Measurements from ENCODE around the gene PGPEP1.
A peak's percentile ranks its signal among the peaks of the same experiment; 100 is the strongest.

The PGPEP1 gene

DNA sequence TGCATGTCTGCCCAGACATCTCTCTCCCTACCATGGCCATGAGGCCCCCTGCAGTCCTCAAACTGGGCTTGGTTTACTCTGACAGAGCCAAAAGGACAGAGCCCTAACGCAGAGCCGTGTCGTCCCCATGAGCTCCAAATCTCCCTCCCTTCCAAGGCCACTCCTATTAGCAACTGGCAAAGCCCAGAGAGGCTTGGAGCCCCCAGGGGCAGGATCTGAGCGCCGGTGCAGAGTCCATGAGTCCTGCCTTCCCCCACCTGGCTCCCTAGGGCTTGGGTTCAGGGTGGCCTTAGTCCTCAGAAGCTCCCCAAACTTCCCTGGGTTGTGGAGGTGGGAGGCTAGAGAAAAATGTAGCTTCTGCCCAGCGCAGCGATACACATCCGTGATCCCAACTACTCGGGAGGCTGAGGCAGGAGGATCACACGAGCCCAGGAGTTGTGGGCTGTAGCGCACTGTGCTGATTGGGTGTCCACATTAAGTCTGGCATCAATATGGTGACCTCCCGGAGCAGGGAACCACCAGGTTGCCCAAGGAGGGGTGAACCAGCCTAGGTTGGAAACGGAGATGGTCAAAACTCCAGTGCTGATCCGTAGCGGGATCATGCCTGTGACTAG lies 7.4 kb upstream of the PGPEP1 start:
- TF ChIP-seq, protein P1, sequence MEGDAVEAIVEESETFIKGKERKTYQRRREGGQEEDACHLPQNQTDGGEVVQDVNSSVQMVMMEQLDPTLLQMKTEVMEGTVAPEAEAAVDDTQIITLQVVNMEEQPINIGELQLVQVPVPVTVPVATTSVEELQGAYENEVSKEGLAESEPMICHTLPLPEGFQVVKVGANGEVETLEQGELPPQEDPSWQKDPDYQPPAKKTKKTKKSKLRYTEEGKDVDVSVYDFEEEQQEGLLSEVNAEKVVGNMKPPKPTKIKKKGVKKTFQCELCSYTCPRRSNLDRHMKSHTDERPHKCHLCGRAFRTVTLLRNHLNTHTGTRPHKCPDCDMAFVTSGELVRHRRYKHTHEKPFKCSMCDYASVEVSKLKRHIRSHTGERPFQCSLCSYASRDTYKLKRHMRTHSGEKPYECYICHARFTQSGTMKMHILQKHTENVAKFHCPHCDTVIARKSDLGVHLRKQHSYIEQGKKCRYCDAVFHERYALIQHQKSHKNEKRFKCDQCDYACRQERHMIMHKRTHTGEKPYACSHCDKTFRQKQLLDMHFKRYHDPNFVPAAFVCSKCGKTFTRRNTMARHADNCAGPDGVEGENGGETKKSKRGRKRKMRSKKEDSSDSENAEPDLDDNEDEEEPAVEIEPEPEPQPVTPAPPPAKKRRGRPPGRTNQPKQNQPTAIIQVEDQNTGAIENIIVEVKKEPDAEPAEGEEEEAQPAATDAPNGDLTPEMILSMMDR (IDR thresholded peaks at IDR 0.05; ENCODE audit: unreplicated experiment in 3 of 3) = no peak
- no peak overlapping the region for H3K27ac Mint-ChIP-seq
- H3K4me3 Mint-ChIP-seq = no peak overlapping the region
- H3K36me3 Mint-ChIP-seq (ENCODE audit: low read depth) = no peaks in the 10 kb centered on the region
- H3K27me3 Mint-ChIP-seq (ENCODE audit: low read depth) = peaks cover 7% of the 10 kb centered on the region
- H3K9me3 Mint-ChIP-seq = no peaks in the 10 kb centered on the region
- peaks cover 15% of the 10 kb centered on the region for H3K4me1 Mint-ChIP-seq

DNA sequence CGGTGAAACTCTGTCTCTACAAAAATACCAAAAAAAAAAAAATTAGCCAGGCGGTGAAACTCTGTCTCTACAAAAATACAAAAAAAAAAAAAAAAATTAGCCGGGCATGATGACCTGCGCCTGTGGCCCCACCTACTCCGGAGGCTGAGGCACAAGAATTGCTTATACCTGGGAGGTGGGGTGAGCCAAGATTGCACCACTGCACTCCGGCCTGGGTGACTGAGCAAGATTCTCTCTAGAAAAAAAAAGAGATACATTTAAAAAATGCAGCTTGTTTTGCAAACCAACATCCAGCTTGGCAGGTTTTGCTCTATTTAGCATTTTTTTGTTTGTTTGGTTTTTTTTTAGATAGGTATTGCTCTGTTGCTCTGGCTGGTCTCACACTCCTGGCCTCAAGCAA lies 6.7 kb upstream of the PGPEP1 start:
- peaks cover 7% of the 10 kb centered on the region for H3K27me3 Mint-ChIP-seq (ENCODE audit: low read depth)
- TF ChIP-seq, protein P1 (IDR thresholded peaks at IDR 0.05; ENCODE audit: unreplicated experiment in 3 of 3) = no peak
- H3K4me1 Mint-ChIP-seq = peaks cover 10% of the 10 kb centered on the region
- no peak overlapping the region for H3K4me3 Mint-ChIP-seq
- H3K36me3 Mint-ChIP-seq (ENCODE audit: low read depth) = no peaks in the 10 kb centered on the region
- H3K9me3 Mint-ChIP-seq = no peaks in the 10 kb centered on the region
- no peak overlapping the region for H3K27ac Mint-ChIP-seq

- no peak overlapping the region for H3K27ac Mint-ChIP-seq
- H3K4me3 Mint-ChIP-seq = no peak overlapping the region
- no peaks in the 10 kb centered on the region for H3K36me3 Mint-ChIP-seq (ENCODE audit: low read depth)
- peaks cover 7% of the 10 kb centered on the region for H3K27me3 Mint-ChIP-seq (ENCODE audit: low read depth)
- peaks cover 5% of the 10 kb centered on the region for H3K4me1 Mint-ChIP-seq
- TF ChIP-seq, protein P1 (IDR thresholded peaks at IDR 0.05; ENCODE audit: unreplicated experiment in 3 of 3) = no peak
- no peaks in the 10 kb centered on the region for H3K9me3 Mint-ChIP-seq
Measured at GRCh38 chr19:18336121-18336520, 4.3 kb upstream of the PGPEP1 start.

DNA sequence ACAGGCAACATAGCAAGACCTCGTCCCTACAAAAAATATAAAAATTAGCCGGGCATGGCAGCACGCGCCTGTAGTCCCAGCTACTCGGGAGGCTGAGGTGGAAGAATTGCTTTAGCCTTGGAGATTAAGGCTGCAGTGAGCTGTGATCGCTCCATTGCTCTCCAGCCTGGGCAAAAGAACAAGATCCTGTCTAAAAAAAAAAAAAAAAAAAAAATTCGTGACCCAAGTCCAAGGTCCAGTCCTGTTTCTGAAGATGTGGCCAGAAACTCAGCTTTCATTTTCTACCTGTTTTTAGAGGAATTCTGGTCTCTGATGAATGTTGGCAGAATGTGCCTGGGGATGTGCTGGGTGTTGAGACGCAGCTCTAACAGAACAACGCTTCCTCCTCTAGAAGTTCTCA lies 1.9 kb upstream of the PGPEP1 start:
- H3K4me1 Mint-ChIP-seq = peaks cover 5% of the 10 kb centered on the region
- H3K4me3 Mint-ChIP-seq = peak overlapping the region; percentile 60 to 81 (median 69)
- TF ChIP-seq, protein P1 (IDR thresholded peaks at IDR 0.05; ENCODE audit: unreplicated experiment in 3 of 3) = no peak
- peak overlapping the region; percentile 53 to 83 (median 56) for H3K27ac Mint-ChIP-seq
- H3K27me3 Mint-ChIP-seq (ENCODE audit: low read depth) = peaks cover 4% of the 10 kb centered on the region
- no peaks in the 10 kb centered on the region for H3K9me3 Mint-ChIP-seq
- no peaks in the 10 kb centered on the region for H3K36me3 Mint-ChIP-seq (ENCODE audit: low read depth)

- Mint-ChIP-seq H3K4me1 (peaks cover 15% of the 10 kb centered on the region), H3K9me3 (no peaks in the 10 kb centered on the region), H3K36me3 (ENCODE audit: low read depth) (peaks cover 4% of the 10 kb centered on the region), H3K27me3 (ENCODE audit: low read depth) (peaks cover 4% of the 10 kb centered on the region), H3K27ac (peak overlapping the region; percentile 28 to 84 (median 77)), H3K4me3 (peak overlapping the region; percentile 92 to 97 (median 96))
- TF ChIP-seq, protein P1 (IDR thresholded peaks at IDR 0.05; ENCODE audit: unreplicated experiment in 3 of 3) = no peak
Measured at GRCh38 chr19:18339723-18340122, 675 bp upstream of the PGPEP1 start.
